NCI-H128 (cell line): ENCODE measurements around the gene APP.

Experiments
- DNase-seq: peaks from one replicate; lab custom pipeline; 2025; ENCODE audit not compliant: unreplicated experiment; lab: John Stamatoyannopoulos, UW

Gene APP

GRCh38 chr21:25910809-25911208 is 259.8 kb downstream of the APP start:
- no peak for DNase-seq

DNA sequence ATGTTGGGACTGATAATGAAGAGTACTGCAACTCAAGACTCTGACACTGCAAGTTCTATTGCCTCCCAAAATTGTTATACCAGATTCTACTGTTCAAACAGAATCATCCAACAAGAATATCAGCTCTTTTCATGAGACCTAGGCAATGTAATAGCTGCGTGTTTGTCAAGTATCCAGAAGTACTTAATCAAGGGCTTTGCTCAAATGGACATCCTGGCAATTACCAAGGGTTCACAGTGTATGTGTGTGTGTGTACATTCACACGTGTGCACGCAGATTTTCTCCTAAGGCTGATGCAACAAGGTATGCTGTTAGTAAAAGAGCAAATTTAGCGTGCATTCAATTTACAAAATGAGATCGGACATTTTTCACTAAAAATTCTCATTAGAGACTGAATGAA is 261.2 kb downstream of the APP start:
- DNase-seq: no peak

GRCh38 chr21:25908495-25908894 is 262.1 kb downstream of the APP start:
- DNase-seq: no peak

DNA sequence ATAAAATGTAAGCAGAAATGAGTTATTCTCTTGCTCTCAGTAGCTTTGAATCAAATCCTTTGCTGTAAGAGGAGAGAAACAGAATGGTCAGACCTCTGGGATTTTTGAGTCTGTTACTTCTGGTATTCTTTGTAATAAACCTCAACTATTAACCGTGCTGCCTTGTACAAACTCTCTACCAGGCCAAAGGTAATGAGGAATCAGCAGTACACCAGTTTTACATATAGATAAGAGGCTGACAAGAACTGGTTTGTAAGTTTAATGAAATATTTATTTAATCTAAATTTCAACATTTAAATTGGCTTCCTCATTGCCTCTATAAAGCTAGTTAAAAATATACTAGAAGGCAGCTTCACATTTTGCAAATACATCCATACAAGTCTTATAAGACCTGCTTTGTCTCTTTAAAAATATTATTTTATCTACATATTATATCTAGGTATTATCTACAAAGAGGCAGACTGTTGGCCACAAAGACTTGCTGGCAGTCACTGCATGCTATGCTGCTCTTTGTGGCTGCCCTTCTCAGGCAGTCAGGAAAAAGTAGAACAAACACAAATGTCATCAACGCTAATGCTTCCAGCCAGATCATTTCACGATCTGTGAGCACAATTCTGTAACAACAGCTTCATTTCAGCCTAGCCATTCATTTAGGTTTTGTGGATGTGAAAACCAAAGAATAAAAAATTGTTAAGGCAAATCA is 262.8 kb downstream of the APP start:
- DNase-seq: no peak

DNA sequence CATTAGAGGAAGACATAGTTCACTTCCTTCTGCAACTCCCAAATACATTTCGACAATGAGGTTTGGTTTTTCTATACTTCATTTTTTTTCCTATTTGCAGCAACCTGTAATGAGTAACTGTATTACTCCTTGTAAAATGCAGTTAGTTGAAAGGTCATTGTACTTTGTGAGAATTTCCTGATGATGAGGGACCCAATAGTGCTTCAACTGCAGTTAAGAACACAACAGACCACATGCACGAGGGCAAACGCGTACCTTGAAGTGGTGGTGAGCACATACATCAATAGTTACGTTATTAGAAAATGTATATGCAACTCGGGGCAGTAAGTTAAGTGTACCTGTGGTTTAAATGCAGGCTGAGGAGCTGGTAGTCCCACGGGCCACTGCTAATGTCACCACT is 264.0 kb downstream of the APP start:
- no peak for DNase-seq

DNA sequence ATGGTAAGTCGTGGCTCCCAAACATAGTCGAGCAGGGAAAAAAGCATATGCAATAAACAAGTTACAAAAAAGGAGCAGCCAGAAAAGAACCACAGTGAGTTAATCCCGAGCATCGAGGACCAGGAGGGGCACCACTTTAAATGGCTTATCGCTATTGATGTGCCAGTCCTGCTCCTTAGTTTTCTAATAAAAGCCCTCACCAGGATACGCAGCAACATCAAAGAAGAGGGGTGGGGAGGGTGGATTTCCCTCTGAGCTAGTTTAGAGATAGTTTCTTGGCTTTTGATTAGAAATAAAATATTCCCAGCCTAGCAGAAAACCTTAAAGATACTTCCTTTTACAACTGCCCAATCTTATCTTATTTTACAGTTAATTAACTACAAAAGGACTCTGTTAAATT is 265.4 kb downstream of the APP start:
- DNase-seq: no peak

- DNase-seq: no peak
Measured at GRCh38 chr21:25904044-25904695, 266.4 kb downstream of the APP start.

DNA sequence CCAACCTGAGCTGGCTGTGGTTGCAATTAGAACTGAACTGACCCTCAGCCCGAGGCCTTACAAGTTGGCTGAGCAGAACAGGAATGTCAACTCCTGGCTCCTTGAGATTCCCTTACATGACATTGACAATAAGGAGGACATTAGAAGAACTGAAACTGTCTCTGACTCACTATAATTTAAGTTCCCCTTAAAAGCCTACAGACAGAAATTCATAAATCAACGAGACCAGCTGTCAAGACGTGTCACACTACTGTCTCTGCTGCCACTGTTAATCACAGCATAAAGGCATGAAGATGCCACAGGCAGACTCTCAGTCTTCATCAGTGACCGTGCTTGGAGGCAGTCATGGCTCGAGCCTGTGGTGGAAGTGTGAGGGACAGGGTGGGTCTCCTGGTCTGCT is 267.0 kb downstream of the APP start:
- DNase-seq: no peak

DNA sequence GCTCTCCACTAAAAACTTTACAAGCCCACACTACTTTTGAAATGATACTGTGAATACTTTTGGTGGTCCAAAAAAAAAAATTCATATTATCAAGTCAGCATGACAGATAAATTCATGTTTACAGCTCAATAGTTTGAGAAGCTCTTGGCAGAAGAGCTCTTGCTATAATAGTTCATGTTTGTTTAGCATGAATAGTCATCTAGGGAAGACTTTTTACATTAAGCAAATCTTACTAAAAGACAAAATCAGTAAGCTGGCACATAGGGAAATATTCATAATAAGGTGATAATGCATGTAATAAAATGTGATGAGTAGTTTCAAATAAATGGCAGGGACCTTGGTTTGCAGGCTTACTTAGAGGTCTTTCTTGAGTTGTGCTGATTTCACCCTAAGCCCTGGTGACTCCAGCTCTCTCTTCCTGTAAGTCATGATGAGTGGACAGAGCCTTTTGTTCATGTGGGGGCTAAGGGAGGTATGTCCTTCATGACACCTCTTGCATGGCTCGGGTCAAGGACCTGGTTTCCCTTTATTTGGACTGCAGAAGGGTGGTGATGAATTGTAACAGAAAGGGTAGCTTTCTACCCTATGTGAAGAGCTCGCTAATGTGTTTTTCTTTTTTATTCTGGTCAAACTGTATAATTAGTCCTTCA is 269.1 kb downstream of the APP start:
- DNase-seq: no peak

DNA sequence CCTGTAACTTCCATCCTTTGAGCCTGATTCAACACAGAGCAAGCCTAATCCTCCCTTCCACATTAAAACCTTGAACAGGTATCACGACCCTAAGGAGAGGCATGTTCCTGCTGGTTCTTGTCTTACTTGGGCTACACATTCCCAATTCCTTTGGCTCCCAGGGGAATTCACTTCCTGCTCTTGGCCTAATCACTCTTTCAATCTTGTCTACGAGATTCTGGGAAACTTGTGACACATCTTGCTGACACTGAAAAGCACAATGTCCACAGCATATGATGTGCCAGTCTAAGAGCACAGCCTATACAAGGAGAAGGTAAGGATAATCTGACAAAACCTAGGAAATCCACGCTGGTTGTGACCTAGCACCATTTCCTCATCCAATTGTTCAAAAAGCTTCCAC is 271.9 kb downstream of the APP start:
- DNase-seq: no peak

- no peak for DNase-seq
Measured at GRCh38 chr21:25897383-25897782, 273.2 kb downstream of the APP start.

DNA sequence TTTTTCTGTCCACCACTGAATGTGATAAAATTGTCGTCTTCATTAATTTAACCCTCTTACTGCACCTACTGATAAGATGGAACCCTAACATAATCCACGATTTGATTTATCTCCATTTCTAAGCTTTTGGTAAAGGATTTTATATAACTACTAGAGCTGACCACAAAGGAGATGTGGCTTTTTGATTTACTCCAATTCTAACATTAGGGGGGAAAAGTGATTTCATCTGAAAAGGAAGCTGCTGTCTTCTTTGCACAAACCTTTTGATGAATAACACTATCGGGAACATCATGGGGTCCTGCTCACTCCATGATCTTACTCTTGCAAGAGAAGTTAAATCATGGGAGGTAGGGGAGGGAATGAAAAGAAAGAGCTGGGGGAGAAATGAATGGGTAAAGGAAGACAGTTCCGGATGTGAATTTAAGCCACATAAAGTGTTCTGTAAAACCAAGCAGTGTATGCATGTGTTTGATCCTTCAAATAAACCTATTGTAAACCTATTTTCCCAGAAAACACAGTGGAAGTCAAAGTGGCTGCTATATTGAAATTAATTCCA is 274.0 kb downstream of the APP start:
- DNase-seq: no peak

DNA sequence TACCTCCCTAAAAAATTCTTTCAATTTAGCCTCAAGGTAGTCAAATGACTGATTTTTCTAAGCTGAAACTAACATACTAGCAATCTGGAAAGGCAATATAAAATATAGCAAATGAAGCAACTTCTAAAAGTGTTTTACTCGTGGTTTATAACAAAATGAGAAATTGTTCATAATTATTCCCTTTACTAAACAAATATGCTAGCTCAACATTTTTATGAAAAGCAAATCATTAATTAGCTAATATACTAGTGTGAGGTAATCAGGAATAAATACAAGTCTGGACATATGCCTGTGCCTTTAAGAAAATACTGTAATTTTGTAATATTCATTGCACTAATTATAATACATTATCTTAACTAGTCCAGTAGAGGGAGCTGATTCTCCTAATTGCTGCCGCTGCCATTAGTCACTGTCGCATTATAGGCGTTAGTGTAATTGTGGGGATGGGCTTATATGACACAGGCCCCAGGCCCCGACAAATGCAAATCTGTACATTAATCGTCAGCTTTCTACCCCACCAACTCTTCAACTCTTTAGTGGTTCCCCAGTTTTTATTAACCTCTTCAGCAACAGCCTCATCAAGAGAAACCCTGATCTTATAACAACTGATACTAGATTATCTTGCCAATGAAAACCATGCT is 274.9 kb downstream of the APP start:
- DNase-seq: peak; percentile 41

DNA sequence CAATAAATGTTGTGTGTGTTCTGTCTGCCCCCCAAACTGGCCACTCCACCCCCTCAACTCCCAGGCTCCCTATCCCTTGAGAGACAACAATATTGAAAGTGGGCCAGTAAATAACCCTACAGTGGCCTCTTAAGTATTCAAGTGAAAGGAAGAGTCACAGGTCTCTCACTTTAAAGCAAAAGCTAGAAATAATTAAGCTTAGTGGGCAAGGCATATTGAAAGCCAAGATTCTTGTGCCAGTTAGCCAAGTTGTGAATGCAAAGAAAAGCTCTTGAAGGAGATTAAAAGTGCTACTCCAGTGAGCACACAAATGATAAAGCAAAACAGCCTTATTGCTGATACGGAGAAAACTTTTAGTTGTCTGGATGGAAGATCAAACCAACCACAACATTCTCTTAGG is 277.4 kb downstream of the APP start:
- DNase-seq: no peak

GRCh38 chr21:25891596-25891995 is 279.0 kb downstream of the APP start:
- DNase-seq: no peak

- no peak for DNase-seq
Measured at GRCh38 chr21:25890001-25890400, 280.6 kb downstream of the APP start.

DNA sequence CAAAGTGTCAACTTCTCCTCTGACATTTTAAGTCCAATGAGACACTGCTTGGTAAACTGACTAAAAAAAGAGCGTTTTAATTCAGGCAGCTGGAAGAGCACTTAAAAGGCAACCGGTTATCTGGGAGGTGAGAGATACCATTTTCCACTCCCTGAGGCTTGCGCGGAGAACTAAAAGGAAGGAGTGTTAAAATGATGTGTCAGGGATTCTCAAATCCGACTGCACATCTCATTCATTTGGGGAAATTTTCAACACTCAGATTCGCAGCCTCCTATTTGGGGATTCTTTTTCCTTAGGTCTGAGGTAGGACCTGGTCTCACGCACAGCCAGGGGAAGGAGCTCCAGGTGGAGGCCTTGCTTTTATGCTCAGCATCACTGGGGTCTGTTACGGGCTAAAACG is 281.9 kb downstream of the APP start:
- no peak for DNase-seq

DNA sequence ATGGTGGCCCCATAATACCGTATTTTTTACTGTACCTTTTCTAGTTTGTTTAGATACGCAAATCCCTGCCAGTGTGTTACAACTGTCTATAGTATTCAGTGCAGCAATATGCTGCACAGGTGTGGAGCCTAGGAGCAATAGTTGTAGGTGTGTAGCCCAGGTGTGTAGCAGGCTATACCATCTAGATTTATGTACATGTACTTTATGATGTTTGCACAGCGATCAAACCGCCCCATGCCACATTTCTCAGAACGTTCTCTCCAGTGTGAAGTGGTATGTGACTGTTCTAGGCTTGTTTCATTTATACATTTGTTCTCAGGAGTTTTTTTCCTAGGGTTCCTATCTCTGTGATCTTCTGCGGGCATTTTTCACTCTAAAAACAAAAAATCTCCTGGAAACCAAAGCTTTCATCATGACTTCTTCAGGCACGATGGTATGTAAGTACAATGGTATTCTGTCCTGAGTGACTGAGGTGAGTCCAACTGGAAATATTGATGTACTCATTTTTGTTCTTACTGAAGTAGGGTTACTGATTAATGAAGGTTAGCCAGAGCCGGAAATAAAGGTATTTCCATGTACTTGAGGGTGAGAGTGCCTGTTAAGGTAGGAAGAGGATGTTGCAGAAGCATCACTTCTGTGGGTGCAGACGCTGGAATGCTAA is 282.8 kb downstream of the APP start:
- DNase-seq: no peak

GRCh38 chr21:25887166-25887565 is 283.4 kb downstream of the APP start:
- DNase-seq: no peak

GRCh38 chr21:25885880-25886279 is 284.7 kb downstream of the APP start:
- no peak for DNase-seq

DNA sequence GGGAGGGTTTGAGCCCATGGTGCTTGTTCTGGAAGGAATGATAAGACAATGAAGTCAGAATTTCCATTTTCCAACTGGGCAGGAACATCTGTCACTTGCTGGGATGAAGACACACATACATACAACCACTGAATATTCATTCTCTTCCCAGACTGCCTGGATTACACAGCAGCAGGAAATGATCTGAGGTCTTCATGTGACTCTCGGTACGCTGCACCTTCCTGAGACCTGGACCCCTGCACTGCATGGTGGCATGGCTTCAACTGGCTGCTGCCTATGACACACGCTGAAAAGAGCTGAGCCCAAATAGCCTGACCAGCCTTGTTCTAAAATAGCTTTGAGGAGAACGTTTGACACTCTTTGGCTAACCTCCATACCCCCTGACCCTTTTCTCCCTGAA is 285.2 kb downstream of the APP start:
- no peak for DNase-seq
